Fibroblast of mammary gland (primary cell): Measurements from ENCODE around the gene CSMD2.
A peak's percentile ranks its signal among the peaks of the same experiment; 100 is the strongest.
"Not testable (repeated sequence)": the region's sequence is repeated elsewhere in the genome, so short reads cannot be mapped to it uniquely, and the experiment has no call there.

Experiments
- DNase-seq: peaks from one replicate; pipeline ENCODE4 v3.0.0-alpha.2; 2010; ENCODE audit warnings: low read depth
- H3K4me3 ChIP-seq: 2 replicates; pipeline ENCODE4 v1.5.1; 2011; ENCODE audit warnings: low read depth, mild to moderate bottlenecking, low read length, moderate library complexity; ENCODE audit not compliant: control insufficient read depth
- CTCF ChIP-seq: conservative IDR thresholded peaks from 2 replicates; pipeline ENCODE4 v1.5.1; 2011; ENCODE audit warnings: low read depth, low read length, inconsistent platforms; ENCODE audit not compliant: control insufficient read depth, insufficient read depth

The CSMD2 gene

GRCh38 chr1:34028381-34029055, 136.5 kb downstream of the CSMD2 start:
- no peak for TF ChIP-seq CTCF
- DNase-seq, result no peak
- no peak overlapping the region for H3K4me3 ChIP-seq

GRCh38 chr1:34025675-34026074, 139.4 kb downstream of the CSMD2 start:
- no peak for TF ChIP-seq CTCF
- no peak overlapping the region for H3K4me3 ChIP-seq
- no peak for DNase-seq

- no peak overlapping the region for H3K4me3 ChIP-seq
- TF ChIP-seq CTCF, result no peak
- no peak for DNase-seq
These were observed 140.5 kb downstream of the CSMD2 start for GRCh38 chr1:34024485-34024884.

- no peak for DNase-seq
- TF ChIP-seq CTCF, result no peak
- H3K4me3 ChIP-seq, result no peak overlapping the region
These were observed 145.1 kb downstream of the CSMD2 start for GRCh38 chr1:34019741-34020552.

- H3K4me3 ChIP-seq, result no peak overlapping the region
- no peak for DNase-seq
- no peak for TF ChIP-seq CTCF
These were observed 146.7 kb downstream of the CSMD2 start for GRCh38 chr1:34018285-34018684.

- H3K4me3 ChIP-seq, DNase-seq: not testable (repeated sequence)
These were observed 148.7 kb downstream of the CSMD2 start for GRCh38 chr1:34016281-34016680.

- peak; percentile 70 for TF ChIP-seq CTCF
- peak; percentile 33 for DNase-seq
- H3K4me3 ChIP-seq, result no peak overlapping the region
These were observed 150.9 kb downstream of the CSMD2 start for GRCh38 chr1:34013958-34014737.
